K562 (cell line): ENCODE measurements around the gene GRK1. TPM values are rescaled to one million over a fixed set of nuclear protein-coding genes. Genes with fewer than 3 reads are reported as not detected.

Experiments used
- ATAC-seq: fragments of 200-7000 bp; cut with Tn5 transposase; 3 replicates; pipeline ENCODE4 v1.9.1; 2020; ENCODE audit warnings: moderate library complexity
- BruUV-seq: library from RNA; stranded (reverse); fragments of 400-500 nt; replicated peaks from 2 replicates; lab custom pipeline; 2021; lab: Mats Ljungman, UMichigan
- CTCF ChIA-PET: fragments of 300-600 bp; formaldehyde crosslinking; extraction: SDS; loops from one replicate; lab custom pipeline; 2021; ENCODE audit warnings: low intra/inter-chr PET ratio; lab: Yijun Ruan, JAX
- POLR2A ChIA-PET: fragments of 300-600, 350-650 bp; sonication (Branson Sonifier 250); formaldehyde crosslinking; extraction: SDS; loops from one replicate; lab custom pipeline; 2021; ENCODE audit warnings: antibody characterized with exemption, inconsistent platforms; lab: Yijun Ruan, JAX
- DNase-seq, 4 experiments: peaks; one replicate each; pipeline versions ENCODE4 v3.0.0 to v3.0.0-alpha.2; 2011 to 2018; ENCODE audit warnings: low spot score in 3 of 4, mixed read lengths in 3 of 4; ENCODE audit errors: extremely low read depth in 1 of 4
- FAIRE-seq: peaks from 2 replicates; lab custom pipeline; 2011; peaks lifted over from hg19 to GRCh38; lab: Jason Lieb, UNC
- H2AFZ ChIP-seq: 2 replicates; pipeline ENCODE4 v1.6.0; 2011; ENCODE audit warnings: low read depth, low read length, control low read depth, inconsistent platforms
- H3K27ac ChIP-seq: fragments of 200-600 bp; 3 replicates; pipeline ENCODE4 v1.8.0; 2011; ENCODE audit warnings: low read depth, mild to moderate bottlenecking, control low read depth, inconsistent platforms, low read length, moderate library complexity, mixed read lengths; ENCODE audit errors: extremely low read depth
- H3K27me3 ChIP-seq, 2 experiments: fragments of 300-600 bp in 1 of 2; 2 replicates in 1 of 2; 3 replicates in 1 of 2; pipeline versions ENCODE4 v1.6.0 to v1.8.0; 2011; ENCODE audit warnings: inconsistent platforms in 2 of 2, low read length in 2 of 2, mild to moderate bottlenecking in 1 of 2, mixed read lengths in 1 of 2, moderate library complexity in 1 of 2; ENCODE audit not compliant: control insufficient read depth in 2 of 2, insufficient read depth in 2 of 2
- H3K36me3 ChIP-seq: fragments of 300-600 bp; 3 replicates; pipeline ENCODE4 v1.8.0; 2011; ENCODE audit warnings: mild to moderate bottlenecking, low read length, inconsistent platforms; ENCODE audit not compliant: control insufficient read depth, insufficient read depth
- H3K4me1 ChIP-seq, 2 experiments: fragments of 200-600 bp in 1 of 2; replicated peaks in 1 of 2; 2 replicates in 1 of 2; 3 replicates in 1 of 2; pipeline versions ENCODE4 v1.5.1 to v1.8.0; 2011; ENCODE audit warnings: inconsistent platforms in 2 of 2, low read length in 2 of 2, mild to moderate bottlenecking in 1 of 2, mixed read lengths in 1 of 2, moderate library complexity in 1 of 2; ENCODE audit not compliant: control insufficient read depth in 2 of 2, insufficient read depth in 2 of 2
- H3K4me2 ChIP-seq: 2 replicates; pipeline ENCODE4 v1.6.1; 2011; ENCODE audit warnings: low read length, control low read depth, inconsistent platforms, mixed read lengths; ENCODE audit not compliant: insufficient read depth
- H3K4me3 ChIP-seq: fragments of 200-600 bp; sonication (generic), shearing (Covaris generic); 2 replicates; pipeline ENCODE4 v1.5.1; 2016; ENCODE audit warnings: control low read depth, inconsistent platforms
- H3K79me2 ChIP-seq: fragments of 200-600 bp; 3 replicates; pipeline ENCODE4 v1.8.0; 2011; ENCODE audit warnings: low read length, inconsistent platforms; ENCODE audit not compliant: control insufficient read depth, insufficient read depth
- H3K9ac ChIP-seq, 2 experiments: 2 replicates each; pipeline versions ENCODE4 v1.6.0 to v1.6.1; 2011; ENCODE audit warnings: low read depth in 2 of 2, low read length in 2 of 2, control low read depth in 1 of 2, inconsistent platforms in 1 of 2, mild to moderate bottlenecking in 1 of 2, mixed read lengths in 1 of 2; ENCODE audit not compliant: insufficient read depth in 1 of 2
- H3K9me1 ChIP-seq: one replicate; pipeline ENCODE4 v1.6.0; 2011; ENCODE audit warnings: inconsistent platforms, mild to moderate bottlenecking, low read length, moderate library complexity; ENCODE audit not compliant: control insufficient read depth, insufficient read depth
- H3K9me3 ChIP-seq: replicated peaks from 2 replicates; pipeline ENCODE4 v1.5.1; 2011; ENCODE audit warnings: low read depth, low read length, inconsistent platforms; ENCODE audit not compliant: control insufficient read depth, insufficient read depth
- H4K20me1 ChIP-seq: replicated peaks from 2 replicates; pipeline ENCODE4 v1.6.1; 2011; ENCODE audit warnings: low read length, inconsistent platforms, mixed read lengths; ENCODE audit not compliant: control insufficient read depth, insufficient read depth
- BCL6 ChIP-seq: fragments of 250-450 bp; sonication (Bioruptor Pico); IDR thresholded peaks from 2 replicates; pipeline ENCODE4 v1.4.0; 2020
- CBFA2T3 ChIP-seq: fragments of 450-650 bp; IDR thresholded peaks from 2 replicates; pipeline ENCODE4 v1.6.1; 2017
- CEBPB ChIP-seq: fragments of 450-650 bp; IDR thresholded peaks from 2 replicates; pipeline ENCODE4 v1.6.1; 2016; ENCODE audit warnings: missing genetic modification characterization, missing compliant biosample characterization
- CEBPG ChIP-seq, 3 experiments: fragments of 200-800 bp in 1 of 3; sonication (Bioruptor generic) in 1 of 3; sonication (generic) in 1 of 3; formaldehyde crosslinking in 1 of 3; IDR thresholded peaks in 2 of 3; conservative IDR thresholded peaks in 1 of 3; 2 replicates each; pipeline versions ENCODE4 v1.6.1 to v1.8.0; 2016 to 2022; ENCODE audit warnings: missing compliant biosample characterization in 2 of 3, missing genetic modification characterization in 2 of 3, mild to moderate bottlenecking in 1 of 3, missing genetic modification reagents in 1 of 3
- CGGBP1 ChIP-seq: fragments of 250-450 bp; sonication (Bioruptor Pico); IDR thresholded peaks from 2 replicates; pipeline ENCODE4 v1.9.0; 2021; ENCODE audit warnings: mild to moderate bottlenecking
- CTCF ChIP-seq, 3 experiments: IDR thresholded peaks in 2 of 3; conservative IDR thresholded peaks in 1 of 3; 2 replicates each; pipeline ENCODE4 v1.5.1; 2011 to 2012; ENCODE audit warnings: low read length in 3 of 3, mild to moderate bottlenecking in 3 of 3, control low read depth in 2 of 3, improper control_type of control experiment in 1 of 3, inconsistent platforms in 1 of 3, low read depth in 1 of 3, mixed read lengths in 1 of 3, moderate library complexity in 1 of 3; ENCODE audit not compliant: insufficient read depth in 2 of 3
- E2F4 ChIP-seq: sonication (generic); formaldehyde crosslinking; IDR thresholded peaks from 2 replicates; pipeline ENCODE4 v1.8.0; 2022; ENCODE audit warnings: mild to moderate bottlenecking, low read depth, missing genetic modification reagents
- PKNOX1 ChIP-seq: fragments of 450-650 bp; IDR thresholded peaks from 2 replicates; pipeline ENCODE4 v1.6.1; 2016
- RAD51 ChIP-seq: fragments of 450-650 bp; IDR thresholded peaks from 2 replicates; pipeline ENCODE4 v1.7.1; 2016; ENCODE audit warnings: low read depth, mild to moderate bottlenecking, borderline replicate concordance
- SAFB ChIP-seq: fragments of 200-400 bp; formaldehyde crosslinking; IDR thresholded peaks from 2 replicates; pipeline ENCODE4 v1.6.1; 2017; ENCODE audit warnings: low read depth, low read length, borderline replicate concordance
- USF1 ChIP-seq: sonication (generic); formaldehyde crosslinking; IDR thresholded peaks from 2 replicates; pipeline ENCODE4 v1.9.0; 2022; ENCODE audit warnings: mild to moderate bottlenecking, missing genetic modification reagents
- USF2 ChIP-seq: sonication (generic); formaldehyde crosslinking; IDR thresholded peaks from 2 replicates; pipeline ENCODE4 v1.5.0; 2020; ENCODE audit warnings: missing genetic modification reagents
- WGBS: fragments of 100-300 bp; shearing (Covaris generic); methylation state at CpG from one replicate; pipeline ENCODE4 v1.1.6; 2016; ENCODE audit warnings: low coverage, mixed read lengths; ENCODE audit not compliant: insufficient coverage; ENCODE audit errors: missing lambda C conversion rate; 5-methylcytosine and 5-hydroxymethylcytosine counted together
- in situ Hi-C: fragments of 300-500 bp; cut with MboI; formaldehyde crosslinking; loops from 4 replicates; pipeline ENCODE4 v1.15.0; 2018; ENCODE audit warnings: inconsistent platforms, mixed read lengths
- intact Hi-C: fragments of 100-400 bp; cut with micrococcal nuclease; formaldehyde crosslinking; loops from 2 replicates; pipeline ENCODE4 v1.14.2; 2022
- polyA plus RNA-seq, 8 experiments: library from polyadenylated mRNA; depleted of rRNA in 4 of 8; stranded (reverse) in 5 of 8; unstranded in 3 of 8; fragments of >200 nt; fragmentation: Nextera tagmentation in 2 of 8; fragmentation: Illumina TruSeq in 1 of 8; extraction: Ambion mirVana in 2 of 8; extraction: Trizol in 1 of 8; gene quantifications; 2 replicates each; pipeline versions ENCODE4 v1.2.1 to v1.2.3, GENCODE V29; 2011 to 2014; ENCODE audit warnings: inconsistent platforms in 1 of 8, missing spikeins in 1 of 8
- total RNA-seq, 7 experiments: library from RNA; depleted of rRNA in 6 of 7; stranded (reverse); fragments of >200 nt in 6 of 7; fragmentation: Illumina TruSeq in 2 of 7; extraction: Trizol in 2 of 7; gene quantifications; 2 replicates each; pipeline versions ENCODE4 v1.2.1 to v1.2.3, GENCODE V29; 2011 to 2021; ENCODE audit warnings: low replicate concordance in 1 of 7

Gene GRK1
- total and polyA plus RNA-seq, 9 of the 15 experiments (the other 6 are each of a cell fraction or from before 2014, with no cell fraction given): 0.09 TPM; not detected in 8

GRCh38 chr13:113742000-113742441 is 75.0 kb downstream of the GRK1 start:
- Histone ChIP-seq H3K27ac (no peak overlapping the region), H3K36me3 (no peaks in the 10 kb centered on the region), H3K4me1 (peaks cover 0 to 17% of the 10 kb centered on the region in 2 experiments; a peak in 1 of 5 replicates), H3K9ac (no peak overlapping the region), H3K4me3 (no peak overlapping the region), H3K9me3 (no peaks in the 10 kb centered on the region), H3K27me3 (peaks cover 15 to 62% of the 10 kb centered on the region in 2 experiments; a peak in 4 of 5 replicates), H2AFZ (no peak overlapping the region), H4K20me1 (peaks cover 7% of the 10 kb centered on the region; the same call in 1 of the 2 replicates), H3K9me1 (no peaks in the 10 kb centered on the region), H3K79me2 (no peaks in the 10 kb centered on the region), H3K4me2 (no peak overlapping the region)
- FAIRE-seq (no peak), DNase-seq (peak; percentile 27 to 50 (median 39)), ATAC-seq (peak; percentile 83)
- 4% methylated on average over 10 of the region's 15 CpGs for WGBS
- ChIA-PET POLR2A (no interaction called here), CTCF (no interaction called here)
- BruUV-seq: no TSS peak
- peak; percentile 73 for TF ChIP-seq USF2 (CRISPR knock-in tag)
- TF ChIP-seq CTCF (IDR thresholded peaks at IDR 0.05 in 2 of 3, conservative IDR thresholded peaks at IDR 0.05 in 1 of 3; ENCODE audit: insufficient read depth in 2 of 3, low read depth in 1 of 3, low read length in 3 of 3): 0 out of 6 replicates have a peak, but pooled peaks of 2 of the 3 experiments have one; percentile 21 to 27
- peak; percentile 78 for TF ChIP-seq CEBPB (tag)
- TF ChIP-seq CEBPG (CRISPR knock-in tag; IDR thresholded peaks at IDR 0.05): no peak
- 0 out of 4 replicates have a peak, but pooled peaks of 1 of the 2 experiments have one; percentile 20 for TF ChIP-seq CEBPG (tag; conservative IDR thresholded peaks at IDR 0.05 in 1 of 2, IDR thresholded peaks at IDR 0.05 in 1 of 2)
- TF ChIP-seq CBFA2T3: peak; percentile 9; the same call in 1 of the 2 replicates
- peak; percentile 60; the same call in 1 of the 2 replicates for TF ChIP-seq RAD51
- no peak for TF ChIP-seq E2F4 (CRISPR knock-in tag)
- 0 out of 2 replicates have a peak, but pooled peaks have one; percentile 27 for TF ChIP-seq PKNOX1
- TF ChIP-seq BCL6 (CRISPR knock-in tag): no peak
- TF ChIP-seq USF1 (CRISPR knock-in tag): peak; percentile 86
- TF ChIP-seq CGGBP1 (CRISPR knock-in tag): no peak
- TF ChIP-seq SAFB: no peak
- in situ Hi-C loops: loop anchor here (5.0 kb wide), 1 partner anchor 70 kb away; no protein-coding TSS in a partner anchor
- intact Hi-C loops: no loop called here
